HFF-Myc (cell line): ENCODE measurements around the gene C2orf92.

Experiments
- DNase-seq: peaks from one replicate; pipeline ENCODE4 v3.0.0-alpha.2; 2011; ENCODE audit warnings: low read depth; ENCODE audit errors: extremely low read depth
- H3K4me3 ChIP-seq: replicated peaks from 2 replicates; pipeline ENCODE4 v1.5.1; 2011; ENCODE audit warnings: low read depth, mild to moderate bottlenecking, control low read depth, low read length
- CTCF ChIP-seq: IDR thresholded peaks from 2 replicates; pipeline ENCODE4 v1.5.1; 2012; ENCODE audit warnings: mild to moderate bottlenecking, low read depth, low read length, control low read depth; ENCODE audit errors: missing control alignments

C2orf92 gene

DNA sequence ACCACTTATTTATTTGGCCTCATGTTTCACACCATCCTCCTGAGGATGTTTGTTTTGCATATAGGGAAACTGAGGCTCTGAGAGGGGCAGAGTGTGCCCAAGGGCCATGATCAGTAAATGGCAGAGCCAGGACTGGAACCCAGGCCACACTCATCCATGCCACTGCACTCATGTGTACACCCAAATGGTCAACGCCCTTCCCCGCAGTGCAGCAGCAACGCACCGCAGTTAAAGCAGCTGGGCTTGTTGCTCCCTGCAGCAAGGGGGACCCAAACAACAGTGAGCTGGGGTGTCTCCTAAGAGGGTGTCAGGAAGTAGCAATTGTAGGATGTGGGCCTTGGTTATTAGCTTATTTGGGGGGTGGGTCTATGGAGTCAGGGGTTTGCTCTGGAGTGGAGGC, 80.5 kb downstream of the C2orf92 start:
- H3K4me3 ChIP-seq: no peak overlapping the region
- no peak for TF ChIP-seq CTCF
- no peak for DNase-seq

DNA sequence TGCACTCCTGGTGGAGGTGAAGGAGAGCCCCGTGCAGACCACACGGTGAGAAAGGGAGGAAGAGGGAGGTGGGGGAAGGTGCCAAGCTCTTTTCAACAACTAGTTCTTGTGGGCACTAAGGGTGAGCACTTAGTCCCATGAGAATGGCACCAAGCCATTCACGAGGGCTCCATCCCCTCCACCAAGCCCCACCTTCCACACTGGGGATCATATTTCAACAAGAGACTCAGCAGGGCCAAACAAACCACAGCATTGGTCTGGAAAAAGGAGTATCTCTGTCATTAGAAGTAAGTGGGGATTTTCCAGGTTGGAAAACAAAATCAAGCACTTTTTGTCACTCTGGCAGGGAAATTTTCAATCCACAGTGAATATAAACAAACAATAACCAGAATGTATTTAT, 82.2 kb downstream of the C2orf92 start:
- H3K4me3 ChIP-seq: no peak overlapping the region
- DNase-seq: no peak
- no peak for TF ChIP-seq CTCF
